Neutrophil (primary cell): Measurements from ENCODE around the gene GGACT.

Experiments
- H3K27ac ChIP-seq: fragments of 200-600 bp; sonication (generic); 2 replicates; pipeline ENCODE4 v1.5.1; 2016; ENCODE audit warnings: mild to moderate bottlenecking, moderate library complexity
- H3K27me3 ChIP-seq: fragments of 200-600 bp; sonication (generic); 2 replicates; pipeline ENCODE4 v1.6.0; 2016; ENCODE audit warnings: mild to moderate bottlenecking
- H3K36me3 ChIP-seq: fragments of 200-600 bp; sonication (generic); 2 replicates; pipeline ENCODE4 v1.5.1; 2017
- H3K4me1 ChIP-seq, 2 experiments: fragments of 200-600 bp in 1 of 2; sonication (generic) in 1 of 2; 1 replicate in 1 of 2; 2 replicates in 1 of 2; pipeline versions ENCODE4 v1.5.1 to v1.6.1; 2013 to 2016; ENCODE audit warnings: low read depth in 1 of 2, low read length in 1 of 2, mild to moderate bottlenecking in 1 of 2, moderate library complexity in 1 of 2; ENCODE audit not compliant: control insufficient read depth in 1 of 2, insufficient read depth in 1 of 2
- H3K4me3 ChIP-seq, 2 experiments: fragments of 200-600 bp in 1 of 2; sonication (generic) in 1 of 2; 1 replicate in 1 of 2; 2 replicates in 1 of 2; pipeline ENCODE4 v1.5.1; 2013 to 2016; ENCODE audit warnings: low read depth in 1 of 2, low read length in 1 of 2, mild to moderate bottlenecking in 1 of 2, moderate library complexity in 1 of 2
- H3K9me3 ChIP-seq: fragments of 200-600 bp; sonication (generic); 2 replicates; pipeline ENCODE4 v1.5.1; 2016
- TF ChIP-seq, protein P1 (sequence below): fragments of 200-600 bp; sonication (generic); IDR thresholded peaks from 2 replicates; pipeline ENCODE4 v1.5.1; 2016; ENCODE audit warnings: antibody characterized with exemption

The GGACT gene

DNA sequence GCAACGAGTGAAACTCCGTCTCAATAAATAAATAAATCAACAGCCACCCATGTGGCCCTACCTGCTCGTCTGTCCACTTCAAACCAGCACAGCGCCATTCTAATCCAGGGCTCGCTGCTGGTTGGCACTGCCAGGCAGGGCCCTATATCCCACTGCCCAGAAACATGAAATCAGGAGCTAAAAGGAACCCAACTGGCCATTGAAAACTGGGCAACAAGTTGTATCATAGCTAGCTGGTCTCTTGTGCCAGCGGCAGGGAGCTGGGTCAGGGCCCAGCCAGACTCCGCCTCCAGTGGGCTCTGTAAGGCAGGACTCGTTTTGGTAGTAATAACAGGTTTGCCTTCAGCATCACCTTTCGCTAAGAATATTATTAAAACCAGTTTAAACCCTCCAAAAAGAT, 39.3 kb downstream of the GGACT start:
- no peaks in the 10 kb centered on the region for H3K9me3 ChIP-seq
- TF ChIP-seq, protein P1, sequence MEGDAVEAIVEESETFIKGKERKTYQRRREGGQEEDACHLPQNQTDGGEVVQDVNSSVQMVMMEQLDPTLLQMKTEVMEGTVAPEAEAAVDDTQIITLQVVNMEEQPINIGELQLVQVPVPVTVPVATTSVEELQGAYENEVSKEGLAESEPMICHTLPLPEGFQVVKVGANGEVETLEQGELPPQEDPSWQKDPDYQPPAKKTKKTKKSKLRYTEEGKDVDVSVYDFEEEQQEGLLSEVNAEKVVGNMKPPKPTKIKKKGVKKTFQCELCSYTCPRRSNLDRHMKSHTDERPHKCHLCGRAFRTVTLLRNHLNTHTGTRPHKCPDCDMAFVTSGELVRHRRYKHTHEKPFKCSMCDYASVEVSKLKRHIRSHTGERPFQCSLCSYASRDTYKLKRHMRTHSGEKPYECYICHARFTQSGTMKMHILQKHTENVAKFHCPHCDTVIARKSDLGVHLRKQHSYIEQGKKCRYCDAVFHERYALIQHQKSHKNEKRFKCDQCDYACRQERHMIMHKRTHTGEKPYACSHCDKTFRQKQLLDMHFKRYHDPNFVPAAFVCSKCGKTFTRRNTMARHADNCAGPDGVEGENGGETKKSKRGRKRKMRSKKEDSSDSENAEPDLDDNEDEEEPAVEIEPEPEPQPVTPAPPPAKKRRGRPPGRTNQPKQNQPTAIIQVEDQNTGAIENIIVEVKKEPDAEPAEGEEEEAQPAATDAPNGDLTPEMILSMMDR: no peak

DNA sequence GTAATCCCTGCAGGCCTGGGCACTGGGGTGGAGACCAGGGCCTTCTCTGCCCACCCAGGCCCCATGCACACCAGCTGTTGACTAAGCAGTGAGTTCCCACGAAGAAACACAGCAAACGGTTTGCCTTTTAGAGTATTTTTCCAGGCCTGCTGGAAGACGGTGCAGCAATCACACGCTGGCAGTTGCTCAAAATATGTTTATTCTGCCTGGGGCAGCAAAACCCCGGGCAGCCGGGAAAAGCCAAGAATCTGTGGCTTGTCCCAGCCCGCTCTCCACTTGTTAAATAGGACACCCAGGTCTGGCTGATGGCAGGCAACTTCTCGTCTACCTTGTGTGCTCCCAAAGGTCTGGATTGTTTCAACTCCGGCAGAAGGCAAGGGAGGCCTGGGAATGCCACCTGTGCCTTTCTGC, 40.8 kb downstream of the GGACT start:
- TF ChIP-seq, protein P1: no peak
- no peaks in the 10 kb centered on the region for H3K27me3 ChIP-seq
- no peak overlapping the region for H3K27ac ChIP-seq
- no peaks in the 10 kb centered on the region for H3K4me1 ChIP-seq
- no peak overlapping the region for H3K4me3 ChIP-seq
- H3K36me3 ChIP-seq: no peaks in the 10 kb centered on the region
- no peaks in the 10 kb centered on the region for H3K9me3 ChIP-seq

More for the DNA sequence above, 39.3 kb downstream of the GGACT start:
- Histone ChIP-seq H3K27ac (no peak overlapping the region), H3K27me3 (no peaks in the 10 kb centered on the region), H3K4me1 (no peaks in the 10 kb centered on the region), H3K4me3 (no peak overlapping the region), H3K36me3 (no peaks in the 10 kb centered on the region)

DNA sequence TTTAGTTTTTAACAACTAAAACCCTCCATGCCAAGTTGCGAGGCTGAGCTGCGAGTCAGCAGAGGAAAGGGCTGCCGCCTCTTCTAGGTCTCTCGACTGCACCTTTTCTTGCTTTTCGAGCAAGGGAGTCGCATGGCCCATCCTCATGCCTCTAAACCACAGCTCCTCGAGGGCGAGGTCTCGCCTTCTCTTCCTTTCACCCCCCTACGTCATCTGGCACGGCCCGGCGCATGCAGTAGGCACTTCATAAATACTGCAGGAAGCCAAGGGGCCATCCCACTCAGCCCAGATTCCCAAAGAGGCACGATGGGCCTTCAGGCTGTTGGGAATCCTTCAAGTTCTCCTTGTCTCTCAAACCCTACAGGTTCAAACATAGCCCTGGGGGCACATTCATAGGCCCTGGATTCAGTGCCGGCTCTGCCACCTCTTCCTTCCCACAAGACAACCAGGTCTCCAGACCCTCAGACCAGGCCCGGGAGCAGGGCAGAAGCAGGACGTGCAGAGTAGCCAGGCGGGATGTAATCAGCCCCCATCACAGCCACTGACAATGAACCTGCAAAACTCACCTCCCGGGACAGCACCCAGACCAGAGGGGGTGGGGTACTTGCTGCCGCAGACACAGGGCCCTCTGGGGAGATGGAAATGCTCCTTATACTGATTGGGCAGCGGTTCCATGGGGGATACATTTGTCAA, 41.7 kb downstream of the GGACT start:
- H3K4me1 ChIP-seq: no peaks in the 10 kb centered on the region
- H3K4me3 ChIP-seq: no peak overlapping the region
- H3K27ac ChIP-seq: no peak overlapping the region
- H3K27me3 ChIP-seq: no peaks in the 10 kb centered on the region
- H3K9me3 ChIP-seq: no peaks in the 10 kb centered on the region
- H3K36me3 ChIP-seq: no peaks in the 10 kb centered on the region
- TF ChIP-seq, protein P1: no peak

DNA sequence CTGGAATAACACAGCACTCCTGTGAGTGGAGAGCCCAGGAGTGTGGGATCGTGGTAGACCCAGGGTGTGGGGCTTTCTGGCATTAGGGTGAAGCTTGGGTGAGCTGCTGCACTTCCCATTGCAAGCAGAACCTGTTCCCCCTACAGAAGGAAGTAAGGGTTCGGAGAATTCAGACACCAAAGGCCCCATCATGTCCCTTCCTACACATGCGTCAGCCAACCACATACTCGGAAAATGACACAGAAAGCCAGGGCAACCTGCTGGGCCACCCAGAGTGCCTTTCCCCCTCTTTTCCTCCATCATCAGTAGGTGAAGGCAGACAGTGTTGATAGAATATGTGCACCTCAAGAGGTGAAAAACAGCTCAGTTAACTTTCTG, 42.9 kb downstream of the GGACT start:
- Histone ChIP-seq H3K9me3 (no peaks in the 10 kb centered on the region), H3K27ac (no peak overlapping the region), H3K4me3 (no peak overlapping the region), H3K4me1 (no peaks in the 10 kb centered on the region), H3K36me3 (no peaks in the 10 kb centered on the region), H3K27me3 (no peaks in the 10 kb centered on the region)
- TF ChIP-seq, protein P1: no peak

DNA sequence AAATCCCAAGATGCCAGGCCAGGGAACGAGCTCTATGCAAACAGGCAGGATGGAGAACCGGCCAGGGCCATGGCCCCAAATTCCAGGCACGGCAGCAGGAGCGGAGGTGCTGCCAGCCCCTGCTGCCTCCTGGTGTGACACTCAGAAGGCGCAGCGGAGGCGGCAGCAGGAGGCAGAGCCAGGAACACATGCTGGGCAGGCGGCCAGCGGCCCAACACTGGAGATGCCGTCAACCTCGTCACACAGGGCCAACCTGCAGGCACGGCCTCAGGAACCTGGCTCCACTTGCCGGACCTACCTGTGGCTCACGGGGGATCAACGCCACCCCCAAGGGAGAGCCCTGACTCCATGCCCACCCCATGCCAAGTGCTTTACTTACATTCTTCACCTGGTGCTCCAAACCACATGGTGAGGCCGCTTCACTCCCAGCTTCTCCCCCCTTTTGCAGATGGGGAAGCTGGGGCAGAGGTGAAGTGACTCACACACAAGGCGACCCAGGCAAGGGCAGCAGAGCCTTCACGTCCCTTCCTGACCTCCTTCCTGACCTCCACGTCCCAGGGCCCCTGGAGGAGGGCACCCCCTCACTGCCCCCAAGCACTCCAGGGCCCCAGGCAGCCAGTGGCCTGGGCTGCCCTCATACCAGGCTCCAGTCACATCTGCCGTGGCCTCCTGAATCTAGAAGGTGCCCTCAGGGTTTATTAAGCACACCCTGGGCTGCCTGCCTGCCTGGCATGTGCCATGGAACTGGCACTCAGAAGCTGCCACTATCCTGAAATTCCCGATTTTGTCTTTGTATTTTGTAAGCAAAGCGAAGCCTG, 43.5 kb downstream of the GGACT start:
- no peaks in the 10 kb centered on the region for H3K36me3 ChIP-seq
- TF ChIP-seq, protein P1: no peak
- no peak overlapping the region for H3K27ac ChIP-seq
- H3K4me3 ChIP-seq: no peak overlapping the region
- H3K4me1 ChIP-seq: no peaks in the 10 kb centered on the region
- H3K9me3 ChIP-seq: no peaks in the 10 kb centered on the region
- H3K27me3 ChIP-seq: no peaks in the 10 kb centered on the region
